ENCODE measurements around the gene SOX18.

- TF ChIP-seq CTCF (conservative IDR thresholded peaks at IDR 0.05 in 1 of 2, IDR thresholded peaks at IDR 0.05 in 1 of 2; ENCODE audit: low read depth in 1 of 2, low read length in 2 of 2): no peak
- TF ChIP-seq EZH2 (IDR thresholded peaks at IDR 0.05; ENCODE audit: low read length, missing control alignments): no peak
These were observed 32.8 kb upstream of the SOX18 start for GRCh38 chr20:64082126-64082731.

All from fibroblast of lung (primary cell).